ENCODE data around the gene MOCS2. TPM values are rescaled to one million over a fixed set of nuclear protein-coding genes. Genes with fewer than 3 reads are reported as not detected.
"Not testable (repeated sequence)": the region's sequence is repeated elsewhere in the genome, so short reads cannot be mapped to it uniquely, and the experiment has no call there.

MOCS2 gene
- total and polyA plus RNA-seq, 8 donors: 11.4 to 37.6 (median 18.3) TPM

GRCh38 chr5:53116597-53116996, 7.0 kb upstream of the MOCS2 start:
- no peak overlapping the region for H3K27ac ChIP-seq
- FAIRE-seq (no peak), DNase-seq (no peak), ATAC-seq (no peak)
- no peaks in the 10 kb centered on the region for H3K4me1 ChIP-seq
- H3K36me3 ChIP-seq: no peaks in the 10 kb centered on the region
- H3K9me3 ChIP-seq: no peaks in the 10 kb centered on the region
- TF ChIP-seq CTCF (IDR thresholded peaks at IDR 0.05): no peak
- intact Hi-C loops (cut with DNase I): no loop called here
- H3K27me3 ChIP-seq: no peaks in the 10 kb centered on the region
- WGBS, 2 donors: 62 to 63% methylated on average over 1 of the region's 1 CpG
- H3K4me3 ChIP-seq: no peak overlapping the region

- FAIRE-seq: no peak
Observed at GRCh38 chr5:53114988-53115387, 5.4 kb upstream of the MOCS2 start.

GRCh38 chr5:53113947-53114346, 4.4 kb upstream of the MOCS2 start:
- DNase-seq (no peak), FAIRE-seq (no peak), ATAC-seq (no peak)
- 83 to 88% methylated on average over 9 of the region's 9 CpGs for WGBS, 2 donors
- H3K4me3 ChIP-seq: no peak overlapping the region
- TF ChIP-seq CTCF (IDR thresholded peaks at IDR 0.05): no peak
- H3K4me1 ChIP-seq: peaks cover 0 to 6% (median 0%) of the 10 kb centered on the region in 3 donors
- no peaks in the 10 kb centered on the region for H3K27me3 ChIP-seq
- no peak overlapping the region for H3K27ac ChIP-seq
- intact Hi-C loops (cut with DNase I): no loop called here
- H3K9me3 ChIP-seq: no peaks in the 10 kb centered on the region
- H3K36me3 ChIP-seq: no peaks in the 10 kb centered on the region

More at GRCh38 chr5:53114988-53115387, 5.4 kb upstream of the MOCS2 start:
- DNase-seq (no peak), ATAC-seq (no peak)
- no peak overlapping the region for H3K27ac ChIP-seq
- H3K36me3 ChIP-seq: no peaks in the 10 kb centered on the region
- H3K4me1 ChIP-seq: peaks cover 0 to 6% (median 0%) of the 10 kb centered on the region in 3 donors
- H3K4me3 ChIP-seq: no peak overlapping the region
- intact Hi-C loops (cut with DNase I): no loop called here
- no peaks in the 10 kb centered on the region for H3K9me3 ChIP-seq
- H3K27me3 ChIP-seq: no peaks in the 10 kb centered on the region
- no peak for TF ChIP-seq CTCF (IDR thresholded peaks at IDR 0.05)

- H3K4me1 ChIP-seq: peaks cover 5 to 6% (median 6%) of the 10 kb centered on the region in 3 donors
- ATAC-seq: no peak
- WGBS, 2 donors: 76 to 82% methylated on average over 3 of the region's 3 CpGs
- no peak for TF ChIP-seq CTCF (IDR thresholded peaks at IDR 0.05)
- no peaks in the 10 kb centered on the region for H3K36me3 ChIP-seq
- no peak overlapping the region for H3K27ac ChIP-seq
- intact Hi-C loops (cut with DNase I): no loop called here
- no peaks in the 10 kb centered on the region for H3K9me3 ChIP-seq
- no peak overlapping the region for H3K4me3 ChIP-seq
- FAIRE-seq: no peak
- no peaks in the 10 kb centered on the region for H3K27me3 ChIP-seq
- no peak for DNase-seq
Observed at GRCh38 chr5:53112909-53113308, 3.4 kb upstream of the MOCS2 start.

- ATAC-seq; FAIRE-seq; H3K36me3 ChIP-seq; H3K27me3 ChIP-seq; H3K27ac ChIP-seq; H3K9me3 ChIP-seq; DNase-seq; intact Hi-C loops (cut with DNase I); H3K4me1 ChIP-seq; H3K4me3 ChIP-seq: not testable (repeated sequence)
- 96% methylated on average over 6 of the region's 6 CpGs for WGBS, 2 donors
Observed at GRCh38 chr5:53112307-53112706, 2.8 kb upstream of the MOCS2 start.

GRCh38 chr5:53111139-53111538, 1.6 kb upstream of the MOCS2 start:
- intact Hi-C loops (cut with DNase I): no loop called here
- Histone ChIP-seq H3K36me3 (no peaks in the 10 kb centered on the region), H3K27me3 (no peaks in the 10 kb centered on the region), H3K4me3 (no peak overlapping the region), H3K9me3 (no peaks in the 10 kb centered on the region), H3K27ac (no peak overlapping the region), H3K4me1 (peaks cover 6% of the 10 kb centered on the region in 3 donors)
- DNase-seq (no peak), ATAC-seq (no peak), FAIRE-seq (no peak)
- 87 to 100% methylated on average over 1 of the region's 1 CpG for WGBS, 2 donors
- TF ChIP-seq CTCF (IDR thresholded peaks at IDR 0.05): no peak

Measured in pancreas (tissue), 10 donors.